Ureter (tissue), 1 donor: Measurements from ENCODE around the gene FASN. TPM values are rescaled to one million over a fixed set of nuclear protein-coding genes. Genes with fewer than 3 reads are reported as not detected.

Source experiments
- DNase-seq: peaks from one replicate; pipeline ENCODE4 v3.0.0-alpha.2; 2020; ENCODE audit warnings: low spot score
- total RNA-seq: library from RNA; stranded (reverse); gene quantifications from one replicate; pipeline ENCODE4 v1.2.4, GENCODE V29; 2023
- donor health status: DM: yes; HTN: yes; CAD: no.

The FASN gene
- total RNA-seq, 1 donor from 2014 or later, result 165 TPM

- no peak for DNase-seq
Measured at GRCh38 chr17:82101767-82102679, 4.0 kb upstream of the FASN start.

GRCh38 chr17:82101301-82101715 is 3.3 kb upstream of the FASN start:
- no peak for DNase-seq

- no peak for DNase-seq
Measured at GRCh38 chr17:82100502-82101298, 2.7 kb upstream of the FASN start.

- DNase-seq, result no peak
Measured at GRCh38 chr17:82098939-82099763, 1.1 kb upstream of the FASN start.

- no peak for DNase-seq
Measured at GRCh38 chr17:82097919-82098168, 192 bp downstream of the FASN start.

- DNase-seq, result no peak
Measured at GRCh38 chr17:82097184-82097918, 685 bp downstream of the FASN start.

GRCh38 chr17:82096709-82097183 is 1.3 kb downstream of the FASN start:
- DNase-seq, result no peak

GRCh38 chr17:82095777-82096708 is 2.0 kb downstream of the FASN start:
- no peak for DNase-seq

- DNase-seq, result no peak
Measured at GRCh38 chr17:82094931-82095776, 2.9 kb downstream of the FASN start.

- no peak for DNase-seq
Measured at GRCh38 chr17:82092995-82093751, 4.9 kb downstream of the FASN start.

- no peak for DNase-seq
Measured at GRCh38 chr17:82092628-82092994, 5.4 kb downstream of the FASN start.

- DNase-seq, result no peak
Measured at GRCh38 chr17:82092094-82092586, 5.9 kb downstream of the FASN start.

GRCh38 chr17:82091264-82092066 is 6.6 kb downstream of the FASN start:
- no peak for DNase-seq

- DNase-seq, result no peak
Measured at GRCh38 chr17:82090549-82091263, 7.3 kb downstream of the FASN start.

GRCh38 chr17:82089723-82090548 is 8.1 kb downstream of the FASN start:
- DNase-seq, result no peak
